PFSK-1 (cell line): Measurements from ENCODE around the gene ADGRG3.

Experiments used
- FOXP2 ChIP-seq: optimal IDR thresholded peaks from 2 replicates; pipeline ENCODE3; 2011; ENCODE audit warnings: borderline replicate concordance, control low read depth, inconsistent platforms; ENCODE audit not compliant: insufficient read depth; ENCODE audit errors: extremely low read length, extremely low read depth
- POLR2AphosphoS5 ChIP-seq: IDR thresholded peaks from 2 replicates; pipeline ENCODE4 v1.6.1; 2012; ENCODE audit warnings: low read depth, mild to moderate bottlenecking, control low read depth, low read length, moderate library complexity
- SIN3A ChIP-seq: IDR thresholded peaks from 2 replicates; pipeline ENCODE4 v1.6.1; 2012; ENCODE audit warnings: mild to moderate bottlenecking, low read length, moderate library complexity, borderline replicate concordance; ENCODE audit not compliant: insufficient read depth
- TAF1 ChIP-seq: IDR thresholded peaks from 2 replicates; pipeline ENCODE4 v1.6.1; 2012; ENCODE audit warnings: low read length, control low read depth, borderline replicate concordance; ENCODE audit not compliant: insufficient read depth
- TF ChIP-seq, protein P1 (sequence below), 2 experiments: IDR thresholded peaks; 2 replicates each; pipeline versions ENCODE4 v1.6.1 to v1.8.0; 2011 to 2012; ENCODE audit warnings: low read depth in 2 of 2, low read length in 2 of 2, control low read depth in 1 of 2, inconsistent platforms in 1 of 2, mild to moderate bottlenecking in 1 of 2, moderate library complexity in 1 of 2; ENCODE audit not compliant: insufficient read depth in 1 of 2

The ADGRG3 gene

DNA sequence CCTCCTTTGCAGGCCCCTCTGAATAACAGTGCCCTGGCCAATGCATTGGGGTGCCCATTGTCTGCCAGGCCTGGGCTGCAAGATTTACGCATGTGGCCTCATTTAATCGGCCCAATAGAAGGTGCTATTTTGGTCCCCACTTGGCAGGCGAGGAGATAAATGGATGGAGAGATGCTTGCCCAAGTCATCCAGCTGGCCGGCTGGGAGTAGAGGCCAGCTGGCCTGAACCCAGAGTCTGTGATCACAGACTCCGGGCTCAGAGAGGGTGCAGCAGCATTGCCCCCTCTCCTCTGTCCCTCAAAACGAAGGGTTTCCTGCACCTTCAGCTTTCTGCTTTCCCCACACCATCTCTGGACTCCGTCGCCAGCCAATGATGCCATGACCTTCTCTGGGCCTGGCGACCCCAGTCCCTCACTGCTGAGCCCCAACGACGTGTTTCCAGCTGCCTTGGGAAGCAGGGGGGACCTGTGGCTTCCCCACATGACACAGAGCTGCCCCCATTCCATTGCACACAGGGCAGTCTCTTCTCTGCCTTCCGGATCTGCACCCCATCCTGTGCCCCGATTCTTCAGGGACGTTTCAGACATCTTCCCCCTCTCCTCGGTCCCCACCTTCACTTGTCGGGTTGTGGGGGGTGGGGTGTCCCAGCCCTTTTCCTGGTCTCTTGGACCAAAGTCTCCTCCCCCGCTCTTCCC is 43.2 kb upstream of the ADGRG3 start:
- no peak for TF ChIP-seq TAF1
- TF ChIP-seq, protein P1, sequence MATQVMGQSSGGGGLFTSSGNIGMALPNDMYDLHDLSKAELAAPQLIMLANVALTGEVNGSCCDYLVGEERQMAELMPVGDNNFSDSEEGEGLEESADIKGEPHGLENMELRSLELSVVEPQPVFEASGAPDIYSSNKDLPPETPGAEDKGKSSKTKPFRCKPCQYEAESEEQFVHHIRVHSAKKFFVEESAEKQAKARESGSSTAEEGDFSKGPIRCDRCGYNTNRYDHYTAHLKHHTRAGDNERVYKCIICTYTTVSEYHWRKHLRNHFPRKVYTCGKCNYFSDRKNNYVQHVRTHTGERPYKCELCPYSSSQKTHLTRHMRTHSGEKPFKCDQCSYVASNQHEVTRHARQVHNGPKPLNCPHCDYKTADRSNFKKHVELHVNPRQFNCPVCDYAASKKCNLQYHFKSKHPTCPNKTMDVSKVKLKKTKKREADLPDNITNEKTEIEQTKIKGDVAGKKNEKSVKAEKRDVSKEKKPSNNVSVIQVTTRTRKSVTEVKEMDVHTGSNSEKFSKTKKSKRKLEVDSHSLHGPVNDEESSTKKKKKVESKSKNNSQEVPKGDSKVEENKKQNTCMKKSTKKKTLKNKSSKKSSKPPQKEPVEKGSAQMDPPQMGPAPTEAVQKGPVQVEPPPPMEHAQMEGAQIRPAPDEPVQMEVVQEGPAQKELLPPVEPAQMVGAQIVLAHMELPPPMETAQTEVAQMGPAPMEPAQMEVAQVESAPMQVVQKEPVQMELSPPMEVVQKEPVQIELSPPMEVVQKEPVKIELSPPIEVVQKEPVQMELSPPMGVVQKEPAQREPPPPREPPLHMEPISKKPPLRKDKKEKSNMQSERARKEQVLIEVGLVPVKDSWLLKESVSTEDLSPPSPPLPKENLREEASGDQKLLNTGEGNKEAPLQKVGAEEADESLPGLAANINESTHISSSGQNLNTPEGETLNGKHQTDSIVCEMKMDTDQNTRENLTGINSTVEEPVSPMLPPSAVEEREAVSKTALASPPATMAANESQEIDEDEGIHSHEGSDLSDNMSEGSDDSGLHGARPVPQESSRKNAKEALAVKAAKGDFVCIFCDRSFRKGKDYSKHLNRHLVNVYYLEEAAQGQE (IDR thresholded peaks at IDR 0.05; ENCODE audit: insufficient read depth in 1 of 2, low read depth in 2 of 2, low read length in 2 of 2), result no peak
- no peak for TF ChIP-seq SIN3A
- TF ChIP-seq FOXP2, result no peak
- TF ChIP-seq POLR2AphosphoS5, result no peak

DNA sequence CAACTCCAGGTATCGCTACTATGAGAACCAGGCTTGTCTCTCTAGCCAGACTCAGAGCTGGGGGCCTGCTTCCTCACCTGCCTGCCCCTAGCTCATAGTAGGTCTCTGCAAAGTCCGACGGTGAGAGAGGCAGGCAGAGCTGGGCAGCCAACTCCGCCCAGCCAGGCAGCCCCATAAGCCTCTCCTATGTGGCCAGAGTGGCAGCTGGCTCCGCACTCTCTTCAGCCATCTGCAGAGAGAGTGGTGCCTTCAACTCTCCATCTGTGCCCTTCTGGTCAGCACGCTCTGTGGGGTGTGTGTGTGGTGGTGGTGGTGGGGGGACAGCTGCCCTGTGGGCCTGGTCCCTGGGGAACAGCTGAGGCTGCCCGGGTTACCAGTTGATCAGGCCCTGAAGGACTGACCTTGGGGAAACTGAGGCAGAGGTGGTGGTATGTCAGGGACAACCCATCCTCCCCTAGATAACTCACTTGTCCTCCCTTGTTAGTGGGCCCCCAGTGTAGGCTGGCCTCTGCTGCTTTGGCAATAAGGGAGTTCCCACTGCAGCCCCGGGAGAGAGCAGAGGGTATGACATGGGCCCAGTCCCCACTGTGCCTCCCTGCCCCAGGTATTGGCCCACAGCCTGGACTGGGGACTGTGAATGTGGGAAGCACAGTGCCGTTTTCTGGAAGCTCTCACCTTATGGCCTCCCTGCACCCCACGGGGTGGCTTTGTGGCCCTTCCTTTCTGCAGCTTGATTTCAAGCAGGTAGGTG is 41.5 kb upstream of the ADGRG3 start:
- TF ChIP-seq FOXP2, result no peak
- TF ChIP-seq TAF1, result no peak
- TF ChIP-seq, protein P1 (IDR thresholded peaks at IDR 0.05; ENCODE audit: insufficient read depth in 1 of 2, low read depth in 2 of 2, low read length in 2 of 2), result no peak

DNA sequence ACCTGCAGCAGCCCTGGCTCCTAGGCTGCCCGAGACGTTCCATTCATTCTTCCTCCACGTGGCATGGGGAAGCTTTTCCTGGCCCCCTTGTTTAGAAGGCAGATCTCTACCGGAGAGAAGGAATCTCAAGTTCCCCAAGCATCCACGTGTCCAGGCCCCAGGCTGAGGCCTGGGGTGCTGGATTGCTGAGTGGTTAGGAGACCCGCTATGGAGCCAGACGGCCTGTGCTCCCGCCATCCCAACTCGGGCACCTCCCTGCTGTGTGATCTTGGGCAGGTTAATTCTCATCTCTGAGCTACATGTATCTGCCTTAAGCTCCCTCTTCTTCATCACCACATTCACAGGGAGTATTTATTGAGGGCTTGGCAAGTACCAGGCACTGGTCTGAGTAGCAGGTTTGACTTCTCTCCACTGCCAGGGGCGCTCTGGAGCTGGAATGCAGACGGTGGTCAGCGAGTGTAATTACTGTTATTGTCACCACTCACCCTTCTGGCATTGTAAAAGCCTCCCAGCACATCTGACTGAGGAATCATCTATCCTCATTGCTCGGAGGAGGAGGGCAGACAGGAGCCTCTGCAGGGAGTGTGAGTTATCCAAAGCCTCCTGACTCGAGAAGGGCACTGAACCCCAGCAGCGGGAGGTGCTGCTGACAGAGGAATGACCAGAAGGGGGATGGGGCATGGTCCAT is 40.8 kb upstream of the ADGRG3 start:
- no peak for TF ChIP-seq FOXP2
- TF ChIP-seq TAF1, result no peak
- TF ChIP-seq POLR2AphosphoS5, result no peak
- no peak for TF ChIP-seq SIN3A
- TF ChIP-seq, protein P1 (IDR thresholded peaks at IDR 0.05; ENCODE audit: insufficient read depth in 1 of 2, low read depth in 2 of 2, low read length in 2 of 2), result no peak

DNA sequence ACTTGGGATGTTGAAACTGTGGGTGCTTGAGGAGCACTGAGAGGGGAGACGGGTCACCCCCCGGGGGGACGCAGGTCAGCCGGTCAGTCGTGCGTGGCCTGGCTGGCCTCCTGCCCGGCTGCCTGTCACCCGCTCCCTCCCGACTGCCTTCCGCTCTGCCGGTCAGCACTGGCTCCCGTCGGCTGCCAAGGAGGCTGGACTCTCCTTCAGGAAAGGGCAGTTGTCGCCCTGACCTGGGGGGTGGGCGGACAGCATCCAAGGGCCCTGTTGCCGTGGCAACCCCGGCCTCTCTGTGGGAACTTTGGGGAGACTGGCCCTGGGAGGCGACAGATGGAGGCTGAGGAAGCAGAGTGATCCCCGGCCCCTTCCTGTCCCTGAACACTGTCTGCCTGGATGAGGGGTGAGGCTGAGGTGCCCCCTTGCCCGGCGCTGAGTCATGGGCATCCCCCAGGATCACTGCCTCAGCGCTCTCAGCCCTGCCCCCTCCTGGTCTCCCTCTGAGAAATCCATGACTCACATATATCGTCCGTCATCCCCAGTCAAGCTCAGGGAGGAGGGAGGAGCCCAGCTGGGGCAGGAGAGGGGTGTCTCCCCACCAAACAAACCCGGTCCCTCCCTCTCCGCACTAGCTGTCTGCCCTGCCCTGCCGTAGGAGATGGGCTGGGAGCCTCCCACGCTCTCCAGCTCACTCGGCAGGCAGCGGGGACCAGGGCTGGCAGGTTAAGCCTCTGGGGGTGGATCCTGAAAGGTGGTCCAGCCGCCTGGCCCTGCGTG is 39.9 kb upstream of the ADGRG3 start, which contains the start of gene ADGRG1:
TSS of gene ADGRG1 (plus strand) at position 623 of the 774 bp plus-strand sequence. CDS start 21,658 bp downstream, outside the sequence.
- TF ChIP-seq FOXP2, result peak; percentile 84
- TF ChIP-seq SIN3A, result no peak
- TF ChIP-seq, protein P1 (IDR thresholded peaks at IDR 0.05; ENCODE audit: insufficient read depth in 1 of 2, low read depth in 2 of 2, low read length in 2 of 2), result no peak; a peak in 1 of 4 replicates
